Nephron (organoid): ENCODE measurements around the gene MYDGF.

ENCODE experiments used
- H3K27ac Mint-ChIP-seq, 3 experiments: 2 replicates each; pipeline ENCODE4 v1.8.0; 2020; ENCODE audit warnings: mixed read lengths in 3 of 3, mild to moderate bottlenecking in 2 of 3, moderate library complexity in 1 of 3
- H3K27me3 Mint-ChIP-seq: 2 replicates; pipeline ENCODE4 v1.8.0; 2021; ENCODE audit warnings: low read depth, mild to moderate bottlenecking, moderate library complexity, mixed read lengths
- H3K36me3 Mint-ChIP-seq: 2 replicates; pipeline ENCODE4 v1.8.0; 2020; ENCODE audit warnings: low read depth, mixed read lengths
- H3K4me1 Mint-ChIP-seq: 2 replicates; pipeline ENCODE4 v1.8.0; 2020; ENCODE audit warnings: mixed read lengths
- H3K4me3 Mint-ChIP-seq, 3 experiments: 2 replicates each; pipeline ENCODE4 v1.8.0; 2020; ENCODE audit warnings: mild to moderate bottlenecking in 3 of 3, mixed read lengths in 3 of 3, moderate library complexity in 2 of 3
- H3K9me3 Mint-ChIP-seq: 2 replicates; pipeline ENCODE4 v1.8.0; 2020; ENCODE audit warnings: mixed read lengths
- CTCF ChIP-seq, 3 experiments: fragments of 200-600 bp; sonication (generic); IDR thresholded peaks; one replicate each; pipeline ENCODE4 v1.5.0; 2021; ENCODE audit warnings: antibody characterized with exemption in 3 of 3; ENCODE audit not compliant: unreplicated experiment in 3 of 3

MYDGF gene

GRCh38 chr19:4653793-4654436, 16.2 kb downstream of the MYDGF start:
- Mint-ChIP-seq H3K9me3 (no peaks in the 10 kb centered on the region), H3K4me1 (no peaks in the 10 kb centered on the region), H3K4me3 (no peak overlapping the region), H3K27ac (no peak overlapping the region), H3K36me3 (peaks cover 23% of the 10 kb centered on the region), H3K27me3 (no peaks in the 10 kb centered on the region)
- TF ChIP-seq CTCF (IDR thresholded peaks at IDR 0.05; ENCODE audit: unreplicated experiment in 3 of 3) = no peak

- no peak for TF ChIP-seq CTCF (IDR thresholded peaks at IDR 0.05; ENCODE audit: unreplicated experiment in 3 of 3)
- Mint-ChIP-seq H3K27ac (no peak overlapping the region), H3K27me3 (no peaks in the 10 kb centered on the region), H3K9me3 (no peaks in the 10 kb centered on the region), H3K4me3 (no peak overlapping the region), H3K4me1 (no peaks in the 10 kb centered on the region), H3K36me3 (peaks cover 11% of the 10 kb centered on the region)
Measured at GRCh38 chr19:4652075-4652474, 18.1 kb downstream of the MYDGF start.

GRCh38 chr19:4650159-4650558, 20.0 kb downstream of the MYDGF start:
- H3K4me1 Mint-ChIP-seq = no peaks in the 10 kb centered on the region
- H3K36me3 Mint-ChIP-seq = peaks cover 8% of the 10 kb centered on the region
- no peak overlapping the region for H3K4me3 Mint-ChIP-seq
- H3K9me3 Mint-ChIP-seq = no peaks in the 10 kb centered on the region
- no peaks in the 10 kb centered on the region for H3K27me3 Mint-ChIP-seq
- no peak overlapping the region for H3K27ac Mint-ChIP-seq
- TF ChIP-seq CTCF (IDR thresholded peaks at IDR 0.05; ENCODE audit: unreplicated experiment in 3 of 3) = no peak

- Mint-ChIP-seq H3K4me1 (no peaks in the 10 kb centered on the region), H3K36me3 (peaks cover 2% of the 10 kb centered on the region), H3K4me3 (no peak overlapping the region), H3K27ac (no peak overlapping the region), H3K9me3 (no peaks in the 10 kb centered on the region), H3K27me3 (no peaks in the 10 kb centered on the region)
- TF ChIP-seq CTCF (IDR thresholded peaks at IDR 0.05; ENCODE audit: unreplicated experiment in 3 of 3) = no peak
Measured at GRCh38 chr19:4649392-4650047, 20.6 kb downstream of the MYDGF start.

- TF ChIP-seq CTCF (IDR thresholded peaks at IDR 0.05; ENCODE audit: unreplicated experiment in 3 of 3) = no peak
- Mint-ChIP-seq H3K4me3 (no peak overlapping the region), H3K27ac (no peak overlapping the region), H3K27me3 (no peaks in the 10 kb centered on the region), H3K36me3 (no peaks in the 10 kb centered on the region), H3K4me1 (no peaks in the 10 kb centered on the region), H3K9me3 (no peaks in the 10 kb centered on the region)
Measured at GRCh38 chr19:4647676-4648644, 22.2 kb downstream of the MYDGF start.
